ENCODE measurements around the gene FGD6. TPM values are rescaled to one million over a fixed set of nuclear protein-coding genes. Genes with fewer than 3 reads are reported as not detected.
"Not testable (repeated sequence)": the region's sequence is repeated elsewhere in the genome, so short reads cannot be mapped to it uniquely, and the experiment has no call there.

Gene FGD6
- total RNA-seq, 1 donor from 2014 or later = 14.1 TPM

DNA sequence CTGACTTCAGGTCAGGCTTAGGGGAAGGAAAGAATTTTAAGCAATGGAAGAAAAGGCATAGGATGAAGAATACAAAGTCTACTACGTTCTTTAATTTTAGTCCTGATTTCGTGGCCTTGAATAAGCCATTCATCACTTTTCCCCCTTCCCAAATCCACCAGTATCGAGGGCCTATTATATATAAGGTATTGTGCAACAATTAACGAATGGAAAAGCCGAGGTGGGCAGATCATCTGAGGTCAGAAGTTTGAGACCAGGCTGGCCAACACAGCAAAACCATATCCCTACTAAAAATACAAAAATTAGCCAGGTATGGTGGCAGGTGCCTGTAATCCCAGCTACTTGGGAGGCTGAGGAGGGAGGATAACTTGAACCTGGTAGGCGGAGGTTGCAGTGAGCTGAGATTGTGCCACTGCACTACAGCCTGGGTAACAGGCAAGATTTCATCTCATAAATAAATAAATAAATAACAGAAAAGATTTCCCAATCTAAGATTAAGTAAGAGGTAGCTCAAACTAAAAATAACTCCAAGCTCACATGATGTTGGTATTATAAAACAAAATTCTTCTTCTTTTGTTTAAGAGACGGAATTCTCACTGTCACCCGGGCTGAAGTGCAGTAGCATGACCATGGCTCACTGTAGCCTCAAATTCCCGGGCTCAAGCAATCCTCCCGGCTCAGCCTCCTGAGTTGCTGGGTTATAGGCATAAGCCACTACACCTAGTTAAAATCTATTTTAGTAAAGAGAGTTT lies 85.5 kb downstream of the FGD6 start:
- DNase-seq (ENCODE audit: extremely low read depth, low read depth, low spot score) = no peak

DNA sequence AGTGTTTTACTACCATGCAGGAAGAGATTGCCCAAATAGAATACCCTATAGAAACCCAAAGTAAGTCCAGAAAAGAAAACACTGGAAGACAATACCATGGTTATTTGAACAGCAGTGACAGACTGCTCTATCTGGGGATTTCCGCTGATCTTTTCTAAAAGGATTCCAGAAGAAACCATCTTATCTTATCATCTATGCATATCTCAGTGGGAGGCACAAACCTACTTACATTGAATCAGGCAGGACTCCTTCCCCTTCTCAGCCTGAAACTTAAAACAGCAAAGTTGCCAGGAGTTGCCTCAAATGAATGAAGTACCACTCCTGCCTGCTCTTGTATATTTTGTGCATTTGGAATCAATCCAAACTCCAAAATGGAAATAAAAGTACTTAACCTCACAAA lies 87.2 kb downstream of the FGD6 start:
- no peak for DNase-seq (ENCODE audit: extremely low read depth, low read depth, low spot score)

DNA sequence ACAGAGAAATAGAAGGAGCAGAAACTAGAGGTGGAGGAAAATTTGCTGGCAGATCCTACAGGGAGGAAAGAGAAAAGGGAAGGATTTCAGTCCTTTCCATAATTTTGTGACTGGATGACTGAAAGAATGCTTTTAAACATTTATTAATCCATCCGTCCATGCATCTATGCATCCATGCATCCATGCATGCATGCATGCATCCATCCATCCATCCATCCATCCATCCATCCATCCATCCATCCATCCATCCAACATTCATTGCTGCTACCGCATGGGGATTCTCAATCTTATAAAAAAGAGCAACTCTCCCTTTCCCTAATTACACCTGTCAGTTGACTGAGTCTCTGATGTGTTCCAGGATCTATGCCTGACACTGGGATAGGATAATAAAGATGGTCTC lies 88.2 kb downstream of the FGD6 start:
- DNase-seq (ENCODE audit: extremely low read depth, low read depth, low spot score) = no peak

DNA sequence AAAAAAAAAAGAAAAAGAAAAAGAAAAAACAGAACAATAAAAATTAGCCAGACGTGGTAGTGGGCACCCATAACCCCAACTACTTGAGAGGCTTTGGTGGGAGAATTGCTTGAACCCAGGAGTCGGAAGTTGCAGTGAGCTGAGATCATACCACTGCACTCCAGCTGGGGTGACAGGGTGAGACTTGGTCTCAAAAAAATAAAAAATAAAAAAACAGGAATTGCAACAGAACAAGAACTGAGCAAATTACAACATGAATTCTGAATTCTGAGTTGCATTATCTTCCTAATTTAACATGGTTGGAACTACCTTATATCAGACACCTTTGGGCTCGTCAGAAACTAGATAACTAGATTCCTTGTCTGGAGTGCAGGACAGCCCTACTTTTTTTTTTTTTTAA lies 90.5 kb downstream of the FGD6 start:
- no peak for DNase-seq (ENCODE audit: extremely low read depth, low read depth, low spot score)

DNA sequence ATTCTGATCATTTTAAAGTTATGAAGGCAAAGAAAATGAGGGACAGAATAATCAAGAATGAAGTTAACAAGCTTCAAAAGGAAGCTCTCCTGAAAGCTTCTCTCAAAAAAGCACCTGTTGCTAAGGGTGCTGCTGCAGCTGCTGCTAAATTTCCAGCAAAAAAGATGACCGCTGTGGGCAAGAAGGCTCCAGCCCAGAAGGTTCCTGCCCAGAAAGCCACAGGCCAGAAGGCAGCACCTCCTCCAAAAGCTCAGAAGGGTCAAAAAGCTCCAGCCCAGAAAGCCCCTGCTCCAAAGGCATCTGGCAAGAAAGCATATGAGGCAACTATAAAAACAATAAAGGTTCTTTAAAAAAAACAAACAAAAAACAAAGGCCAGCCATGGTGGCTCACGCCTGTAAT lies 91.2 kb downstream of the FGD6 start:
- no peak for DNase-seq (ENCODE audit: extremely low read depth, low read depth, low spot score)

DNA sequence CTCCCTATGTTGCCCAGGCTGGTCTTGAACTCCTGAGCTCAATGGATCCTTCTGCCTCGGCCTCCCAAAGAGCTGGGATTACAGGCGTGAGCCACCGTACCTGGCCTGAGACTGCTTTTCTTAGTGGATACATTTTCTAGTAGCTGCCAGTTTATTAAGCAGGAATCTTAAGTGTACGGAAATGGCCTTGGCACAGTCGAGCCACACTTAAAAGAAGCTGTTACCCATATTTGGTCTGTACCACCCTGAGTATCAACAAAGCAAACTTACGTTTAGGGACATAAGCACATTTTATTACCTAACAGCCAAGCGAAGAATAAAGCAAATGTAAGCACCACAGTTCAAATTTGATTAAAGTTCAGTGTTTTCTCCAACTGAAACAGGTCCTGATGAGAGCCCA lies 93.2 kb downstream of the FGD6 start:
- DNase-seq (ENCODE audit: extremely low read depth, low read depth, low spot score) = no peak

DNA sequence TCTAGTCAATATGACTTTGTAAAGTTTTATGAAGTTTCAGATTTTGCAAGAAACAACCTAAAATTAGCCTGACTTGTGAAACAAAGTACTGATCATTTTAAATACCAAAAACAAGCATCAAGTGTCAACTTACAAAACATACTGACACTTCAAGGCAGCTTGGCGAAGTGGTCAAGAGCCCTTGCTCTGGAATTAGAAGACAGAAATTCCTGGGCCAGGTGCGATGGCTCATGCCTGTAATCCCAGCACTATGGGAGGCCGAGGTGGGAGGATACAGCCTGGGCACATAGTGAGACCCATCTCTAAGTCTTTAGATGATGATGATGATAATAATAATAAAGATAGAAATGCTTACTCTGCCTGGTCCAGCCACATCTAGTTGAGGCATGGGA lies 98.5 kb downstream of the FGD6 start:
- peak; percentile 33 for DNase-seq (ENCODE audit: extremely low read depth, low read depth, low spot score)

DNA sequence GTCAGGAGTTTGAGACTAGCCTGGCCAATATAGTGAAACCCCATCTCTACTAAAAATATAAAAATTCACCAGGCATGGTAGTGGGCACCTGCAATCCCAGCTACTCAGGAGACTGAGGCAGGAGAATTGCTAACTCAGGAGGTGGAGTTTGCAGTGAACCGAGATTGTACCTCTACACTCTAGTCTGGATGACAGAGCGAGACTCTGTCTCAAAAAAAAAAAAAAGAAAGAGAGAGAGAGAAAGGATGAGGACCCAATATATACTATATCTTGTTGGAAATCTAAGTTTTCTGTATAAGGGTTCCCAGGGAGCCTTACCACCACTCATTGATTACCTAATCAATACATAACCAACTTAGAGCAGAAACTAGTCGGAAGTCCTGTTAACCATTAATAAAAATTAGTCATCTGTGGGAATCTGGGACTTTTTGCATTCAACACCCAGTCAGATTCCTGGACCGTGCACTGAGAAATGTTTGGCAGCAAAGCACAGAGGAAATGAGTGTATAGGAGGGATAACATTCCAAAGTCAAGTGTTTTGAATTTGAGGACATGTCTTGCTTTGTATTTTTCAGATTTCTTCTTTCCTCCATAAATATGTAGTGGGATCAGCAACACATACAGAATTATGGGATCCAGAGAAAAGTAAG lies 99.0 kb downstream of the FGD6 start:
- DNase-seq (ENCODE audit: extremely low read depth, low read depth, low spot score) = peak; percentile 82

DNA sequence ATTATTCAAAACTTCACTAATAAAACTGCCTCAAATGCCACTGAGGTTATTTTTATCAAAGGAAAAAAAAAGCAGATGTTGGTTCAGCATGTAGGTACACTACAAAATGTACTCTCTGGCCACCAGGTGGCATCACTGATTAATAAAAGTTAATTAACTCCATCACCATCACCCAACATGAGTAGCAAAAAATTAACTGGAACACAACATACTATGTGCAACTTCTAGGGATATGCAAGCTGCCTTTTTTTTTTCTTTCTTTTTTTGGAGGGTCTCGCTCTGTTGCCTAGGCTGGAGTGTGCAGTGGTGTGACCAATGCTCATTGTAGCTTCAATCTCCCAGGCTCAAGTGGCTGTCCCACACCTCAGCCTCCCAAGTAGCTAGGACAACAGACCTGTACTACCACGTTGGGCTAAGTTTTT lies 100.1 kb downstream of the FGD6 start:
- peak; percentile 60 for DNase-seq (ENCODE audit: extremely low read depth, low read depth, low spot score)

DNA sequence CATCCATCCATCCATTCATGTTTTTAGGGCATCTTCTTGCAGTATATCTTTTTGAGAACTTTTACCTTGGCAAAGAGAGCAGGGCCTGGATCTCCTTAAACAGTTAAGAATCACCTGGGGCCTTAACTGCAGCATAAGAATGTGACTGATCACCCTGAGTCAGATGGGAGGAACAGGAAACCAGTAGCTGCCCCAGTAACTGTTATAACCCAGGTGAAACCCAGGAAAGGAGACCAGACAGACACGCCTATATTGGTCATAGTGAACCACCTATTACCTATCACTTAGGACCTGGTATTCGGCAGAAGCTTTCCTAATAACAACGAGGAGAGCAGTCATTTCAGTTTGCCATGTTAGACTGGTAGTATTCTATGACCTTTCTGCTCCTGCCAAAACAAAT lies 100.5 kb downstream of the FGD6 start:
- DNase-seq (ENCODE audit: extremely low read depth, low read depth, low spot score) = no peak

DNA sequence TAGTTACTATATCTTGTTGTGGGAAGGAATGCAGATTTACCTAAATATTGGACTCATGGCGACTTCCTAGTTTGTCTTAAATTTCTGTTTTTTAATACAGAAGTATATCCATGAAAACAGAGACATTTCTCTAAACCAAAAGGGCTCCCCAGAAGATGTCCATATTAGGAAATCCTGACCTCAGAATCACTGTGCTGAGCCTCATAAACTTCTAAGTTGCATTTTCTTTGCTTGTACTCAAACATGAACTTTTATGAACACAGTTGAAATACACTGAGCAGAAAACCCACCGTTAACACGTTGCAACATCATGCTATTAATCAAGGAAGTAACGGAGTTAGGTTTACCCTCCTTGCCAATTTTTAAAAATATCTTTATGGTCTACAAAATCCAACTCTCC lies 100.9 kb downstream of the FGD6 start:
- no peak for DNase-seq (ENCODE audit: extremely low read depth, low read depth, low spot score)

DNA sequence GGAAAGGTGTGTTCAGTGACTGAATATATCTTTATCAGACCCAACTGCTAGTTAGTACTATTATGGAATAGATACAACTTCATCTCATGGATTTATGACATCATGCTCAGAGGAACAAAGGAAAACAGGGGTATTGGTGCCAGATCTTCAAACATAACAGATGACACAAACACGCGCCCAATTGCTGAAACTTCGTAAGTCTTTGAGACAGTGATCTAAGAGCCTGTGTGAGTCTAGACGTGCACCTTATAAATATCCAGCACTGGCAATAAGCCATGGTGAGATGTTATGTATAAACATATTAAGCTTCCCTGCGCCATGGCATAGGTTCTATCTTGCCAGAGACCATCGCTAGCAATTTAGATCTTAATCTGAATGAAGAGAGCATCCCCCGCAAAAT lies 101.6 kb downstream of the FGD6 start:
- no peak for DNase-seq (ENCODE audit: extremely low read depth, low read depth, low spot score)

DNA sequence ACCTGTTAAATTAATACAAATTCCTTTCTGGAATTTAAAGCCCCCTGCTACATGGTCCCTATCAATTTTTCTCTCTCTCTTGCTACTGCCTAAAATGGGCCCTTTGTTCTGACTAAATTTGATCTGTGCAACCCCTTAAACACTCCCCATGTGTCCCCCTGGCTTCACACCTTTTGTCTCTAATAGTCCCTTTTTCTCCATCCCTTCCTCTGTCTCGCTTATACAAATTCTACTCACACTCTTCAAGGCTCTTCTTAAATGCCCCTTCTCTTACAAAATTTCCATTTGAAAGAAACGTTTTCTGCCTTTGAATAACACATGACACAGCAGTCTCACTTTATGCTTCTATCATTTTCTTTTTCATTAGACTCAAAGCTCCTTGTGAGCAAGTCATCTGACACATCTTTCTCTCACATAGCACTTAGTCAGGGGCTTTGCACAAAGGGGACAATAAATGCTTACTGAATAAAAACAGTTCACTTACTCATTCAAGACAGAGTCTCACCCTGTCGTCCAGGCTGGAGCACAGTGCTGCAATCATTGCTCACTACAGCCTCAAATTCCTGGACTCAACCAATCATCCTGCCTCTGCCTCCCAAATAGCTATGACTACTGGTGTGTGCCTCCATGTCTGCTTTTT lies 102.4 kb downstream of the FGD6 start:
- no peak for DNase-seq (ENCODE audit: extremely low read depth, low read depth, low spot score)

DNA sequence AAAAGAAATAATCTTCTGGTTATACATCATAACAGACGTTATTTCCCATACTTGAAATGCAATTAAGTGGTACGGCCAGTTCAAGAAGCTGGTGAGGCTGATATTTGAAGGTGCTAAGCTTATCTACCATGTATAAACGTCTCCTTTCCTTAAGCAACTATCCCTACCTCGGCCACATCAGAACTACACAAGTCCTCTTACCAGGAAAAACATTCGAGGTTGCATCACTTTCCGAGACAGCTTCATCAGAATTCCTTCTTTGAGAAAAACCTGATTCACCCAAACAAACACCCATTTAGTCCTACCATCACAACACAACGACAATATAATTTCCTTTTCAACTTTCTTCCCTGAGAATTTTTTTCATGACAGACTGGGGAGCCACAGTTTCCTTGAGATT lies 109.9 kb downstream of the FGD6 start:
- DNase-seq (ENCODE audit: extremely low read depth, low read depth, low spot score) = no peak

DNA sequence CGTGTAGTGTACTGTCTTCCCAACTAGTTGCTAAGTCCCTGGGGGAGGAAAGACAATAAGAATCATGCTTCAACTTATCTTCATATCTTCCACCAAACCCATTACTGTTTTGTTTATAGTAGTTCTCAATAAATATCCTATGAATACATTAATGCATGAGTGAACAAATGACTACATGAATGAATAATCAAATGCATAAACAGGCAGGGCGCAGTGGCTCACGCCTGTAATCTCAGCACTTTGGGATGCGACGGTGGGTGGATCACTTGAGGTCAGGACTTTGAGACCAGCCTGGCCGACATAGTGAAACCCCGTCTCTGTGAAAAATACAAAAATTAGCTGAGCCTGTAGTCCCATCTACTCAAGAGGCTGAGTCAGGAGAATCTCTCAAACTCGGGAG lies 111.7 kb downstream of the FGD6 start:
- no peak for DNase-seq (ENCODE audit: extremely low read depth, low read depth, low spot score)

DNA sequence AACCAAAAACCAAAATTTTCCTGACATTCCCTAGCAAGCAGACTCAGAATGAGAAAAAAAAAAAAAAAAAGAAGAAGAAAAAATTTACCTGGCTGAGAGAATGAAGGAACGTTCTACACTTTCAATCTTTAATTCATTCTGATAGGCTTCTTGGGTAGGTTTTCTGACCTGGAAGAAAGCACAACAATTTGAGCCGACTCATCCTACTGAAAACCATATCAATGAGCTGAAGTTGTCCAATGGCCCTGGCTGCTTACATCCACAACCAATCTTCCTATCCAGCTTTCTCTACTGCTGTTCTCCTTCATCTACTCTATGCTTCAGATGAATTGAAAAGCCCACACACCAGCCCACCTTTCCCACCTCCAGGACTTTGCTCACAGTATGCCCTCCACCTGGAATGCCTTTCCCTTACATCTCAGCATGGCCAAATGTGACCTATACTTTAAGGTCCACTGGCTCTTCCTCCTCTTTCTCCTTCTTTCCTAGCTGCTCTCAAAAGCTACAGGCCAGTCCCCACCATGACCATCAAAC lies 112.3 kb downstream of the FGD6 start:
- DNase-seq (ENCODE audit: extremely low read depth, low read depth, low spot score) = no peak

DNA sequence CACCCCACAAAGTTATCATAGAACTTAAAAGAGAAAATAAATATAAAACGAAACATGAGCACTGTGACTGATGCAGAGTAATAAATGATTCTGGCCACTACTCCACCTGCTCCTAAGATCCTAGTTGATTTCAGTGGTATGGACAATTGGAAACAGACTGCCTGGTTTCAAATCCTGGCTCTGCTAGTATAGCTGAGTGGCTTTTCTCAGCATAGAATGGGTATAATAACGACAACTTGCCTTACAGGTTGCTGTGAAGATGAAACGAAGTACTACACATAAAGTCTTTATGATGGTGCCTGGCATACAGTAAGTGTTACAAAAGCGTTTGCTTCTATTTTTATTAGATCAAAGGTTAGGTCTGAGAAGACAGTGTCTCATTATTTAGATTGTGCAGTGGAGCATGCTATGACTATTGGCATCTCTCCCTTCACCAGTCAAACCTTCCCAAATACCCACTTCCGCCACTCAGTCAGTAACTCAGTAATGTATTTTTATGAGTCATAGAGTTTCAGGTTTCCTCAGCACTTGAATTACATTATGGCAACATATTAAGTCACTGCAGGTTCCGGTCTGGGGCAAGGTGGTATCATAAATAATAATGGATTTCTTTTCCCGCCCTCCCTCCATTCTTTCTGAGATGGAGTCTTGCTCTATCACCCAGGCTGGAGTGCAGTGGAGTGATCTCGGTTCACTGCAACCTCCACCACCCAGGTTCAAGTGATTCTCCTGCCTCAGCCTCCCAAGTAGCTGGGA lies 114.2 kb downstream of the FGD6 start:
- DNase-seq (ENCODE audit: extremely low read depth, low read depth, low spot score) = peak; percentile 57

DNA sequence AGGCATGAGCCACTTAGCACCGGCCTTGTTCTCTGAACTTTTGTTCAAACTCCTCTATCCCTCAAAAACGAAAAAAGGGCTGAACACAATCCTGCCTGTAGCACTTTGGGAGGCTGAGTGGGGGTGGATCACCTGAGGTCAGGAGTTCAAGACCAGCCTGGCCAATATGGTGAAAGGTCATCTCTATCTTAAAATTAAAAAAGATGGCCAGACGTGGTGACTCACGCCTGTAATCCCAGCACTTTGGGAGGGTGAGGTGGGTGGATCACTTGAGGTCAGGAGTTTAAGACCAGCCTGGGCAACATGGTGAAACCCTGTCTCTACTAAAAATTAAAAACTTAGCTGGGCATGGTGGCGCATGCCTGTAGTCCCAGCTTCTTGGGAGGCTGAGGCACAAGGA lies 115.3 kb downstream of the FGD6 start:
- not testable (repeated sequence) for DNase-seq (ENCODE audit: extremely low read depth, low read depth, low spot score)

DNA sequence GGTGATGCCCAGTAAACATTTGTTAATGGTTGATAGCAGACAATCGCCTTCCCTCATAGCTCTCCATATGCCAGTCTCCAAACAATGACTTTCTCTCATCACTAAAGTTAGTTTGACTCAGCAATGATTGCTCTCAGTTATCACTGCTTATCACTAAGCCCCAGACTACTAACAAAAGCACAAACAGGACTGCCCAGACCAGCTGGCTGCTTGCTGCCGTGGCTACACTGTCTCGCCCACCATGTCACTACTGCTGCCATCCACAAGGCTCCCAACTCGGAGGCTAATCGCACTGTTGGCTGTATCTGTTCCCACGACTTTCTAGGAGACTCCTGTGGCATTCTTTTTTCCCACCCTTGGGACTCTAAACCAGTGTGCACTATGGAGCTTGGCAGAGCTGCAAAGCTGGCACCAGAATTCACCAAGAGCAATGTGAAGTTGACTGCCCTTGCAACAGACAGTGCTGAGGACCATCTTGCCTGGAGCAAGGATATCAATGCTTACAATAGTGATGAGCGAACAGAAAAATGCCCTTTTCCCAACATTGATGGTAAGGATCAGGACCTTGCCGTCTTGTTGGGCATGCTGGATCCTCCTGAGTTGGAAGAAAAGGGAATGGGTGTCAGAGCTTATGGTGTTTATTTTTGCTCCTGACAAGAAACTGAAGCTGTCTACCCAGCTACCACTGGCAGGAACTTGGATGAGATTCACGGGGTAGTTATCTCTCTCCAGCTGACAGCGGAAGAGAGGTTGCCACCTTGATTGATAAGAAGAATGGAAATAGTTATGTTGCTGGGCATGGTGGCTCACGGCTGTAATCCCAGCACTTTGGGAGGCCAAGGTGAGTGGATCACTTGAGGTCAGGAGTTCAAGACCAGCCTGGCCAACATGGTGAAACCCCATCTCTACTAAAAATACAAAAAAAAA lies 116.7 kb downstream of the FGD6 start:
- DNase-seq (ENCODE audit: extremely low read depth, low read depth, low spot score) = no peak

DNA sequence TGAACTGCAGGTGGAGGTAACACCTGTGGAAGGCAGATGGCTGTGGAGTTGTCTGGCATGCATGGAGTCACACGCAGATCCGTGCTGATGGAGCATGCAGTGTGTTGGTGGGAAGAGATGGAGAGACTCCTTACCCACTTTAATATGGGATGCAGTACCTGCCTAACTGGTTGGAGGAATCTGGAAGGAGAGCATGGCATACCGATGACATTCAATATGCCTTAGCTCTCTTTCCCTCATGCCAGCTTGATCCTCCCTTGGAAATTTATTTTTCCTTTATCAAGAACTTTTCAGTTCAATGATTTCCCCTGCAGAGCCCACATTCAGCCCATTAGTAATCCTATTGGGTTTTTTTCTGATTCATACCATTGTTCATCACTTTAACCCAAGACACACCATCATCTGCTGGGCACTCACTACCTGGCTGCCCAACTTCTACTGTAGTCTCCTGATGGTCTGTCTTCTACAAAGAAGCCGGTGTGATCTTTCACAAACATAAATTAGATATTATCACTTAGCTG lies 117.9 kb downstream of the FGD6 start:
- DNase-seq (ENCODE audit: extremely low read depth, low read depth, low spot score) = no peak
